Left cardiac atrium (tissue), 4 donors: ENCODE results near the gene RCOR3. TPM values are rescaled to one million over a fixed set of nuclear protein-coding genes. Genes with fewer than 3 reads are reported as not detected.
"Not testable (repeated sequence)": the region's sequence is repeated elsewhere in the genome, so short reads cannot be mapped to it uniquely, and the experiment has no call there.

ENCODE experiments used
- ATAC-seq, 2 donors: fragments of 200-7000 bp; cut with Tn5 transposase; one replicate each; pipeline ENCODE4 v1.9.1; 2020; ENCODE audit warnings: mild to moderate bottlenecking in 2 of 2, moderate library complexity in 2 of 2
- DNase-seq: peaks from one replicate; pipeline ENCODE4 v3.0.0-alpha.2; 2020
- intact Hi-C, 2 donors: fragments of 100-400 bp; cut with DNase I; formaldehyde crosslinking; loops; one replicate each; pipeline versions ENCODE4 v1.14.1 to v1.15.1; 2022 to 2023
- total RNA-seq, 2 donors: library from RNA; stranded (reverse); fragmentation: NEBNext Ultra II Directional; extraction: Animal tissue kit (Norgen Biotek cat#: 25700); gene quantifications; one replicate each; pipeline ENCODE4 v1.2.1, GENCODE V29; 2021
- donor health status: DM: no; HTN: yes; CAD: no.
- donor health status: DM: no; HTN: yes; CAD: no; lungs with severe emphysema.
- donor health status: DM: yes; HTN: yes; CAD: no.
- donor health status: Dilated cardiomyopathy.

RCOR3 gene
- total RNA-seq, 2 donors from 2014 or later = 34.3 to 42.0 TPM

- intact Hi-C loops = loop anchor here in 1 of 2 donors (10.0 kb wide), 1 partner anchor 155 kb away; no protein-coding TSS in a partner anchor
- DNase-seq (no peak), ATAC-seq (no peak)
Measured at GRCh38 chr1:211319892-211320291, 60.7 kb downstream of the RCOR3 start.

GRCh38 chr1:211320980-211321379 is 61.8 kb downstream of the RCOR3 start:
- intact Hi-C loops = loop anchor here in 1 of 2 donors (10.0 kb wide), 1 partner anchor 154 kb away; no protein-coding TSS in a partner anchor
- no peak for ATAC-seq

GRCh38 chr1:211321646-211322045 is 62.5 kb downstream of the RCOR3 start:
- ATAC-seq, DNase-seq: not testable (repeated sequence)
- intact Hi-C loops = loop anchor here in 1 of 2 donors (10.0 kb wide), 1 partner anchor 153 kb away; no protein-coding TSS in a partner anchor

More at GRCh38 chr1:211320980-211321379, 61.8 kb downstream of the RCOR3 start:
- DNase-seq = no peak

- peak; percentile 35 for DNase-seq
- peak in 1 of 2 donors; percentile 45 for ATAC-seq
Measured at GRCh38 chr1:211323156-211324063, 64.2 kb downstream of the RCOR3 start.

GRCh38 chr1:211324992-211325775 is 66.0 kb downstream of the RCOR3 start:
- DNase-seq (no peak), ATAC-seq (no peak)
- intact Hi-C loops = loop anchor here in 1 of 2 donors (10.0 kb wide), 1 partner anchor 150 kb away; no protein-coding TSS in a partner anchor

More at GRCh38 chr1:211323156-211324063, 64.2 kb downstream of the RCOR3 start:
- intact Hi-C loops = loop anchor here in 1 of 2 donors (10.0 kb wide), 1 partner anchor 151 kb away; no protein-coding TSS in a partner anchor

GRCh38 chr1:211326140-211326527 is 67.0 kb downstream of the RCOR3 start:
- intact Hi-C loops = loop anchor here in 1 of 2 donors (10.0 kb wide), 1 partner anchor 149 kb away; no protein-coding TSS in a partner anchor
- no peak for DNase-seq
- ATAC-seq = no peak

GRCh38 chr1:211326528-211327345 is 67.6 kb downstream of the RCOR3 start, which contains the start of gene TRAF5:
TSS of gene TRAF5 (plus strand) at chr1:211326833. CDS start at chr1:211353240, 26,407 bp downstream.
- peak; percentile 79 to 87 for ATAC-seq
- intact Hi-C loops = loop anchor here in 1 of 2 donors (10.0 kb wide), 1 partner anchor 148 kb away; no protein-coding TSS in a partner anchor
- DNase-seq = peak; percentile 59

GRCh38 chr1:211327346-211327921 is 68.3 kb downstream of the RCOR3 start:
- ATAC-seq (peak; percentile 47 to 52), DNase-seq (no peak)
- intact Hi-C loops = loop anchor here in 1 of 2 donors (10.0 kb wide), 1 partner anchor 147 kb away; no protein-coding TSS in a partner anchor

GRCh38 chr1:211328084-211328694 is 69.0 kb downstream of the RCOR3 start:
- no peak for DNase-seq
- intact Hi-C loops = loop anchor here in 1 of 2 donors (10.0 kb wide), 1 partner anchor 147 kb away; no protein-coding TSS in a partner anchor
- no peak for ATAC-seq

- intact Hi-C loops = loop anchor here in 1 of 2 donors (10.0 kb wide), 1 partner anchor 146 kb away; no protein-coding TSS in a partner anchor
- ATAC-seq (no peak), DNase-seq (no peak)
Measured at GRCh38 chr1:211328866-211329475, 69.8 kb downstream of the RCOR3 start.

GRCh38 chr1:211329764-211330201 is 70.6 kb downstream of the RCOR3 start:
- ATAC-seq (no peak), DNase-seq (no peak)
- intact Hi-C loops = loop anchor here in 1 of 2 donors (10.0 kb wide), 1 partner anchor 145 kb away; no protein-coding TSS in a partner anchor

- ATAC-seq (no peak), DNase-seq (no peak)
- intact Hi-C loops = no loop called here
Measured at GRCh38 chr1:211330282-211330936, 71.2 kb downstream of the RCOR3 start.

- DNase-seq (no peak), ATAC-seq (no peak)
- intact Hi-C loops = no loop called here
Measured at GRCh38 chr1:211331011-211331709, 72.0 kb downstream of the RCOR3 start.

GRCh38 chr1:211332036-211332616 is 73.0 kb downstream of the RCOR3 start:
- intact Hi-C loops = no loop called here
- ATAC-seq (no peak), DNase-seq (no peak)

GRCh38 chr1:211332830-211333229 is 73.7 kb downstream of the RCOR3 start:
- DNase-seq = no peak
- peak in 1 of 2 donors; percentile 13 for ATAC-seq
- intact Hi-C loops = no loop called here
